NT2/D1 (cell line): ENCODE measurements around the gene APPL2.

Experiments
- DNase-seq: peaks from one replicate; pipeline ENCODE4 v3.0.0-alpha.2; 2011; ENCODE audit warnings: low read depth, low spot score
- H3K27me3 ChIP-seq: 2 replicates; pipeline ENCODE4 v1.6.0; 2011; ENCODE audit warnings: mild to moderate bottlenecking; ENCODE audit not compliant: insufficient read length, insufficient read depth
- H3K36me3 ChIP-seq: 2 replicates; pipeline ENCODE4 v1.6.1; 2011; ENCODE audit warnings: mild to moderate bottlenecking, low read length, mixed read lengths; ENCODE audit not compliant: insufficient read depth, insufficient read length
- H3K4me1 ChIP-seq: 2 replicates; pipeline ENCODE4 v1.5.1; 2011; ENCODE audit not compliant: insufficient read depth, insufficient read length
- H3K4me3 ChIP-seq: 2 replicates; pipeline ENCODE4 v1.5.1; 2011; ENCODE audit warnings: low read depth; ENCODE audit not compliant: insufficient read length
- H3K9ac ChIP-seq: 2 replicates; pipeline ENCODE4 v1.6.0; 2011; ENCODE audit warnings: low read depth; ENCODE audit not compliant: insufficient read length
- H3K9me3 ChIP-seq: 2 replicates; pipeline ENCODE4 v1.5.1; 2011; ENCODE audit warnings: mild to moderate bottlenecking, low read length; ENCODE audit not compliant: insufficient read depth
- SUZ12 ChIP-seq: IDR thresholded peaks from 2 replicates; pipeline ENCODE4 v1.6.1; 2011; ENCODE audit not compliant: insufficient read length, insufficient read depth; ENCODE audit errors: extremely low read depth
- YY1 ChIP-seq: IDR thresholded peaks from 2 replicates; pipeline ENCODE4 v1.6.1; 2011; ENCODE audit not compliant: insufficient read length, insufficient read depth
- ZNF274 ChIP-seq: IDR thresholded peaks from 2 replicates; pipeline ENCODE4 v1.6.1; 2011; ENCODE audit warnings: mild to moderate bottlenecking, low read depth, low read length

Gene APPL2, protein sequence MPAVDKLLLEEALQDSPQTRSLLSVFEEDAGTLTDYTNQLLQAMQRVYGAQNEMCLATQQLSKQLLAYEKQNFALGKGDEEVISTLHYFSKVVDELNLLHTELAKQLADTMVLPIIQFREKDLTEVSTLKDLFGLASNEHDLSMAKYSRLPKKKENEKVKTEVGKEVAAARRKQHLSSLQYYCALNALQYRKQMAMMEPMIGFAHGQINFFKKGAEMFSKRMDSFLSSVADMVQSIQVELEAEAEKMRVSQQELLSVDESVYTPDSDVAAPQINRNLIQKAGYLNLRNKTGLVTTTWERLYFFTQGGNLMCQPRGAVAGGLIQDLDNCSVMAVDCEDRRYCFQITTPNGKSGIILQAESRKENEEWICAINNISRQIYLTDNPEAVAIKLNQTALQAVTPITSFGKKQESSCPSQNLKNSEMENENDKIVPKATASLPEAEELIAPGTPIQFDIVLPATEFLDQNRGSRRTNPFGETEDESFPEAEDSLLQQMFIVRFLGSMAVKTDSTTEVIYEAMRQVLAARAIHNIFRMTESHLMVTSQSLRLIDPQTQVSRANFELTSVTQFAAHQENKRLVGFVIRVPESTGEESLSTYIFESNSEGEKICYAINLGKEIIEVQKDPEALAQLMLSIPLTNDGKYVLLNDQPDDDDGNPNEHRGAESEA

GRCh38 chr12:105235732-105236476 is at the start of gene APPL2:
TSS of gene APPL2 (minus strand) at chr12:105236174. CDS start at chr12:105236012, 162 bp downstream.
- peaks cover 5% of the 10 kb centered on the region for H3K36me3 ChIP-seq
- TF ChIP-seq ZNF274 (no peak), SUZ12 (no peak), YY1 (no peak)
- no peaks in the 10 kb centered on the region for H3K9me3 ChIP-seq
- H3K9ac ChIP-seq, result peak within 1 kb of the TSS; percentile 80
- DNase-seq, result peak; percentile 78
- H3K4me3 ChIP-seq, result peak within 1 kb of the TSS; percentile 82
- no peaks in the 10 kb centered on the region for H3K27me3 ChIP-seq
- no peaks in the 10 kb centered on the region for H3K4me1 ChIP-seq

GRCh38 chr12:105285378-105285777 is 49.4 kb upstream of the APPL2 start:
- H3K4me3 ChIP-seq, result no peak overlapping the region
- no peaks in the 10 kb centered on the region for H3K36me3 ChIP-seq
- H3K27me3 ChIP-seq, result no peaks in the 10 kb centered on the region
- H3K9ac ChIP-seq, result no peak overlapping the region
- no peaks in the 10 kb centered on the region for H3K9me3 ChIP-seq
- TF ChIP-seq ZNF274 (no peak), YY1 (no peak), SUZ12 (no peak)
- DNase-seq, result no peak
- H3K4me1 ChIP-seq, result no peaks in the 10 kb centered on the region

DNA sequence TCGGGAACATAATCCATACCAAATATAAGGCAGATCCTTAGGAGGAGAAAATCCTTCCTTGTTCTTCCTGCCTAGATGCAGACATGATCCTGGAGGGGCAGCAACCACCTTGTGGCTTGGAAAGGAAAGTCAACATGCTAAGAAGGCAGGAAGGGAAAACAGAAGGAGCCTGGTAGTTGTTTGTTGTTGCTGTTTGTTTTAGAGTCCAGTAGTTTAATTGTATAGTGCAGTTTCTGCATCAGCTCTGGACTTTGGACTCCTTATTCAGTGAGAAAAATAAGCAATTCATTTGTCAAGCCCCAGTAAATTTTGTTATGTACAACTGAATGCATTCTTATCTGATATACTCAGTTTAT is 45.7 kb upstream of the APPL2 start:
- Histone ChIP-seq H3K9ac (no peak overlapping the region), H3K4me1 (no peaks in the 10 kb centered on the region), H3K27me3 (no peaks in the 10 kb centered on the region), H3K36me3 (no peaks in the 10 kb centered on the region), H3K4me3 (no peak overlapping the region), H3K9me3 (no peaks in the 10 kb centered on the region)
- TF ChIP-seq ZNF274 (no peak), YY1 (no peak), SUZ12 (no peak)
- DNase-seq, result no peak

DNA sequence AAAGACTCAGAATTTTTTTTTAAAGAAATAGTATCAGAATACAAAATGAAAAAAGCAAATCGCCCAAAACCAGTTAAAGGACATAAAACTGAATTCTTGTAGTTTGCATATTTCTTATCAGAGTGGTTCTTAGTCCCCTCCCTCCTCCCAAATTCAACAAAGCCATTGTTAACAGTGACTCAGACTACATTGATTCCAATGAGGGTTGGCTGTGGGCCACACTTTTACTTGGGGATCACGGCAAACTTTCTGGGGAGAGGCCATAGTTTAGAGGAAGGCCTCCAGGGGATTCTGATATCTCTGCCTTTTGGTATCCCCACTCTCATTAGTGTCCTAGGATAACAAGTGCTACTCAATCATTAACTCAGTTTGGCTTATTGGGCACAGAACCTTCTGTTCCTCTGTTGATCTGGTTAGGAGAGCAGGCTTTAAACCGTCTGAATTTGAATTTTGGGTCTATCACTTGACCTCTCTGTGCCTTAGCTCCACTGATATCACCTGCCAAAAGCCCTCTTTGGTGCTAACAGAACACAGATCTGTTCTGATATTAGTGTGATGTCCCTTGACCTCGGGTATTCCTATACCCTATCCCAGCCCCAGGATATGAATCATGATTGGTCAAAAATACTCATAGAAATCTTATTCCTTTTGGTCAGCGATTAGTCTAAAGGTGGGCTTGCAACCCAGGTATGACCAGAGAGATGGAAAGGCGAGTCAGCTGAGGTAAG is 45.2 kb upstream of the APPL2 start:
- Histone ChIP-seq H3K4me1 (no peaks in the 10 kb centered on the region), H3K27me3 (no peaks in the 10 kb centered on the region), H3K4me3 (no peak overlapping the region), H3K36me3 (no peaks in the 10 kb centered on the region), H3K9ac (no peak overlapping the region), H3K9me3 (no peaks in the 10 kb centered on the region)
- TF ChIP-seq YY1 (no peak), ZNF274 (no peak)
- no peak for DNase-seq

GRCh38 chr12:105279460-105280056 is 43.6 kb upstream of the APPL2 start:
- H3K27me3 ChIP-seq, result no peaks in the 10 kb centered on the region
- H3K4me3 ChIP-seq, result no peak overlapping the region
- no peaks in the 10 kb centered on the region for H3K4me1 ChIP-seq
- H3K9ac ChIP-seq, result no peak overlapping the region
- no peak for DNase-seq
- H3K9me3 ChIP-seq, result no peaks in the 10 kb centered on the region; the same call in 1 of the 2 replicates
- TF ChIP-seq SUZ12 (no peak), YY1 (no peak), ZNF274 (no peak)
- H3K36me3 ChIP-seq, result no peaks in the 10 kb centered on the region

DNA sequence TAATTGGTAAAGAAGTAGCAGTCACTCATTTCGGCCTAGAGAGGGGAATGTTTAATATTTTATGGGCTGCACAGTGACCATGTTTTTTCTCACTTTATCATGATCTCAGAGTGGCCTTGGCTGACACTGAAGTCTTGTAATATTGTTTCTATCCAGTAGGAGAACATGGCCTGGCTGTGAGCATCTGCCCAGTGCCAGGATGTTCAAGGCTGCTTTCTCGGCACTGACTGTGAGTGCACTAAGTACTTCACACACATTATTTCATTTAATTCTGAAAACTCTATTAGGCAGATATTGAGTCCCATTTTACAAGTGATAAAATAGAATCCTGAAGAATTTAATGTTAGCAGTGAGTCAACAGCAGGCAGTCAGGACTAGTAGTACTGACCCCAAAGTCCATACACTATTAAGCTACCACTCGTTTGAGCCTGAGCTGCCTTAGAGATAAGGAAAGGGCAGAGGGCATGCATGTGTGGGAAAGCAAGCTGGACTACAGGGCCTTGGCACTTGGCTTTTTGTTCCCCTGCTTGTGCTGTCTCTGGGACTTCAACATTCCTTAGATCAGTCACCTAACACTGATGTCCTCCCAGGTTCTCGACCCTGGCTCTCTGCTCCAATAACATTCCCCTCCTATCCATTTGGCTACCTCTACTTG is 42.2 kb upstream of the APPL2 start:
- H3K27me3 ChIP-seq, result no peaks in the 10 kb centered on the region
- TF ChIP-seq SUZ12 (no peak), ZNF274 (no peak), YY1 (no peak)
- H3K9ac ChIP-seq, result no peak overlapping the region
- no peaks in the 10 kb centered on the region; the same call in 1 of the 2 replicates for H3K9me3 ChIP-seq
- H3K4me3 ChIP-seq, result no peak overlapping the region
- H3K4me1 ChIP-seq, result no peaks in the 10 kb centered on the region
- no peaks in the 10 kb centered on the region for H3K36me3 ChIP-seq
- DNase-seq, result no peak
